Panc1 (cell line): ENCODE measurements around the gene NAV1.

Experiments used
- CTCF ChIP-seq: fragments of 450-650 bp; IDR thresholded peaks from 2 replicates; pipeline ENCODE4 v1.5.1; 2017; ENCODE audit warnings: mild to moderate bottlenecking
- POLR2AphosphoS5 ChIP-seq: IDR thresholded peaks from 2 replicates; pipeline ENCODE4 v1.6.1; 2012; ENCODE audit warnings: mild to moderate bottlenecking, low read depth, low read length, moderate library complexity
- REST ChIP-seq, 2 experiments: IDR thresholded peaks; 2 replicates each; pipeline ENCODE4 v1.6.1; 2011 to 2012; ENCODE audit warnings: low read depth in 2 of 2, control low read depth in 1 of 2, low read length in 1 of 2, mild to moderate bottlenecking in 1 of 2, moderate library complexity in 1 of 2; ENCODE audit not compliant: insufficient read depth in 1 of 2
- SIN3A ChIP-seq: IDR thresholded peaks from 2 replicates; pipeline ENCODE4 v1.6.1; 2012; ENCODE audit warnings: low read depth, mild to moderate bottlenecking, low read length, moderate library complexity, borderline replicate concordance; ENCODE audit not compliant: insufficient read depth

GRCh38 chr1:201507360-201507675, 31.6 kb upstream of the NAV1 start:
- no peak for TF ChIP-seq CTCF
- TF ChIP-seq POLR2AphosphoS5 = no peak
- TF ChIP-seq SIN3A = no peak
- TF ChIP-seq REST (IDR thresholded peaks at IDR 0.05; ENCODE audit: insufficient read depth in 1 of 2, low read depth in 2 of 2, low read length in 1 of 2) = no peak
